Esophagus squamous epithelium (tissue), 5 donors: ENCODE measurements around the gene TULP4. TPM values are rescaled to one million over a fixed set of nuclear protein-coding genes. Genes with fewer than 3 reads are reported as not detected.

ENCODE experiments used
- DNase-seq: peaks from one replicate; lab custom pipeline; 2025; lab: John Stamatoyannopoulos, UW
- H3K27ac ChIP-seq, 4 donors: fragments of 200-600 bp; sonication (generic); one replicate each; pipeline ENCODE4 v1.5.1; 2016 to 2019; ENCODE audit warnings: mild to moderate bottlenecking in 1 of 4
- H3K27me3 ChIP-seq, 4 donors: fragments of 200-600 bp; sonication (generic); 1 replicate in 3 of 4; 2 replicates in 1 of 4; pipeline versions ENCODE4 v1.5.1 to v1.6.0; 2017 to 2021; ENCODE audit warnings: antibody characterized with exemption in 1 of 4
- H3K36me3 ChIP-seq, 3 donors: fragments of 200-600 bp; sonication (generic); one replicate each; pipeline ENCODE4 v1.5.1; 2016 to 2019
- H3K4me1 ChIP-seq, 3 donors: fragments of 200-600 bp; sonication (generic); one replicate each; pipeline ENCODE4 v1.5.1; 2017 to 2019
- H3K4me3 ChIP-seq, 4 donors: fragments of 200-600 bp; sonication (generic); 1 replicate in 3 of 4; 2 replicates in 1 of 4; pipeline ENCODE4 v1.5.1; 2016 to 2019; ENCODE audit warnings: mild to moderate bottlenecking in 2 of 4, moderate library complexity in 1 of 4
- H3K9me3 ChIP-seq, 3 donors: fragments of 200-600 bp; sonication (generic); one replicate each; pipeline ENCODE4 v1.5.1; 2016 to 2019
- POLR2A ChIP-seq, 4 donors: fragments of 450-650 bp; IDR thresholded peaks; one replicate each; pipeline ENCODE4 v1.6.1; 2017; ENCODE audit warnings: antibody characterized with exemption in 4 of 4, mild to moderate bottlenecking in 4 of 4, moderate library complexity in 3 of 4
- WGBS, 2 donors: methylation state at CpG; one replicate each; pipeline ENCODE4 v1.1.5; 2018; 5-methylcytosine and 5-hydroxymethylcytosine counted together
- intact Hi-C: fragments of 100-400 bp; cut with DNase I; formaldehyde crosslinking; loops from one replicate; pipeline ENCODE4 v1.15.0; 2022
- total RNA-seq, 4 donors: library from RNA; depleted of rRNA; stranded (reverse); fragments of >200 nt; gene quantifications; one replicate each; pipeline ENCODE4 v1.1.0, GENCODE V29; 2016
- TF ChIP-seq, protein P1 (sequence below), 6 experiments: fragments of 450-650 bp in 4 of 6; fragments of 200-600 bp in 2 of 6; sonication (generic) in 2 of 6; IDR thresholded peaks; one replicate each; pipeline ENCODE4 v1.5.1; 2016 to 2019; ENCODE audit warnings: antibody characterized with exemption in 6 of 6, mild to moderate bottlenecking in 4 of 6, moderate library complexity in 4 of 6
- donor health status: DM: yes; HTN: yes; CAD: no.

The TULP4 gene
- total RNA-seq, 4 donors from 2014 or later: 50.9 to 104 (median 59.2) TPM

DNA sequence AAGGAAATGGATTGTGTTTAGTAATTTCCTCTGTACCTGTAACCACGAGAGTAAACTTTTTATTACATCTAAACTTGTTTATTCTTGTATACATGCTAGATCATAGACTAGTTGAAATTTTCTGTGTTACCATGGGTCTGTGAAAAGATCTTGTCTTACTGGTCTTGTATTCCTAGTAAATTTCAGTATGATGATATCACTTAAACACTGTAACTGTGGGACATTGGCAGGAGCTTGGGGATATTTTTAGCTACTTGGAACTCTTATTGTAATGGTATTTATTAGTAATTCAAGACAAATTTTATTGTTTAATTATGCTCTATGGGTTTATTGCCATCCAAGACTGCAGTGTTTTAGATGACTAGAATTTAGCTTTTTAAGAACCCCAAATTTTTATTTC, 25.9 kb upstream of the TULP4 start:
- TF ChIP-seq, protein P1, sequence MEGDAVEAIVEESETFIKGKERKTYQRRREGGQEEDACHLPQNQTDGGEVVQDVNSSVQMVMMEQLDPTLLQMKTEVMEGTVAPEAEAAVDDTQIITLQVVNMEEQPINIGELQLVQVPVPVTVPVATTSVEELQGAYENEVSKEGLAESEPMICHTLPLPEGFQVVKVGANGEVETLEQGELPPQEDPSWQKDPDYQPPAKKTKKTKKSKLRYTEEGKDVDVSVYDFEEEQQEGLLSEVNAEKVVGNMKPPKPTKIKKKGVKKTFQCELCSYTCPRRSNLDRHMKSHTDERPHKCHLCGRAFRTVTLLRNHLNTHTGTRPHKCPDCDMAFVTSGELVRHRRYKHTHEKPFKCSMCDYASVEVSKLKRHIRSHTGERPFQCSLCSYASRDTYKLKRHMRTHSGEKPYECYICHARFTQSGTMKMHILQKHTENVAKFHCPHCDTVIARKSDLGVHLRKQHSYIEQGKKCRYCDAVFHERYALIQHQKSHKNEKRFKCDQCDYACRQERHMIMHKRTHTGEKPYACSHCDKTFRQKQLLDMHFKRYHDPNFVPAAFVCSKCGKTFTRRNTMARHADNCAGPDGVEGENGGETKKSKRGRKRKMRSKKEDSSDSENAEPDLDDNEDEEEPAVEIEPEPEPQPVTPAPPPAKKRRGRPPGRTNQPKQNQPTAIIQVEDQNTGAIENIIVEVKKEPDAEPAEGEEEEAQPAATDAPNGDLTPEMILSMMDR (IDR thresholded peaks at IDR 0.05): no peak
- TF ChIP-seq POLR2A (IDR thresholded peaks at IDR 0.05): no peak
- Histone ChIP-seq H3K9me3 (no peaks in the 10 kb centered on the region), H3K27me3 (no peaks in the 10 kb centered on the region), H3K4me1 (peaks cover 0 to 34% (median 10%) of the 10 kb centered on the region in 3 donors), H3K27ac (peak overlapping the region in 1 of 4 donors; percentile 10), H3K4me3 (no peak overlapping the region), H3K36me3 (no peaks in the 10 kb centered on the region)
- DNase-seq: no peak
- WGBS, 2 donors: 24 to 26% methylated on average over 1 of the region's 1 CpG
- intact Hi-C loops: no loop called here

- peaks cover 0 to 34% (median 10%) of the 10 kb centered on the region in 3 donors for H3K4me1 ChIP-seq
- no peak overlapping the region for H3K4me3 ChIP-seq
- no peak for DNase-seq
- WGBS, 2 donors: 83 to 90% methylated on average over 4 of the region's 4 CpGs
- no peaks in the 10 kb centered on the region for H3K9me3 ChIP-seq
- no peaks in the 10 kb centered on the region for H3K27me3 ChIP-seq
- TF ChIP-seq POLR2A (IDR thresholded peaks at IDR 0.05): no peak
- TF ChIP-seq, protein P1 (IDR thresholded peaks at IDR 0.05): no peak
- H3K36me3 ChIP-seq: no peaks in the 10 kb centered on the region
- intact Hi-C loops: no loop called here
- H3K27ac ChIP-seq: no peak overlapping the region
Measured at GRCh38 chr6:158287047-158287446, 25.2 kb upstream of the TULP4 start.

- TF ChIP-seq, protein P1 (IDR thresholded peaks at IDR 0.05): no peak
- TF ChIP-seq POLR2A (IDR thresholded peaks at IDR 0.05): no peak
- WGBS, 2 donors: 70 to 95% methylated on average over 3 of the region's 3 CpGs
- H3K36me3 ChIP-seq: peaks cover 0 to 9% (median 0%) of the 10 kb centered on the region in 3 donors
- H3K27ac ChIP-seq: no peak overlapping the region
- intact Hi-C loops: no loop called here
- H3K27me3 ChIP-seq: no peaks in the 10 kb centered on the region
- H3K9me3 ChIP-seq: no peaks in the 10 kb centered on the region
- H3K4me1 ChIP-seq: peaks cover 0 to 17% (median 0%) of the 10 kb centered on the region in 3 donors
- DNase-seq: no peak
- H3K4me3 ChIP-seq: no peak overlapping the region
Measured at GRCh38 chr6:158290040-158290439, 22.2 kb upstream of the TULP4 start.

DNA sequence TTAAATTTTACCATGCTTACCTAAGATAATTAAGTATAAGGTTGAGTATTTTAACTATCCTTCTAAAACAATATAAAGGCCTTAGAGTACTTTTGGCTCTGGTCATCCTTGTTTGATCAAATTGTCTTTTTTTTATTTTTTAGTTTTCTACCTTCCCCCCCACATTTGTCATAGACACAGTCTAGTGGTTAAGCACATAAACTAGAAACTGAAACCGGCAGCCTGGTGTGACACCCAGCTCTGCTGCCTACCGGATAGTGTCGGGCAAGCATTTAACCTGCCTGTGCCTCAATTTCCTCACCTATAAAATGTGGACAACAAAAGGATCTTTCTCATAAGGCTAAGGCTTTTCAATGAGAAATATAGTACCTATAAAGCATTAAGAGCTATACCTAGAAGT, 21.6 kb upstream of the TULP4 start:
- 85 to 88% methylated on average over 3 of the region's 3 CpGs for WGBS, 2 donors
- H3K36me3 ChIP-seq: peaks cover 0 to 15% (median 0%) of the 10 kb centered on the region in 3 donors
- no peak for DNase-seq
- H3K4me1 ChIP-seq: peaks cover 0 to 11% (median 0%) of the 10 kb centered on the region in 3 donors
- H3K9me3 ChIP-seq: peaks cover 0 to under 1% (median 0%) of the 10 kb centered on the region in 3 donors
- no peak overlapping the region for H3K4me3 ChIP-seq
- no peaks in the 10 kb centered on the region for H3K27me3 ChIP-seq
- intact Hi-C loops: no loop called here
- TF ChIP-seq, protein P1 (IDR thresholded peaks at IDR 0.05): no peak
- TF ChIP-seq POLR2A (IDR thresholded peaks at IDR 0.05): no peak
- no peak overlapping the region for H3K27ac ChIP-seq

- WGBS, 2 donors: 92 to 93% methylated on average over 3 of the region's 3 CpGs
- Histone ChIP-seq H3K36me3 (peaks cover 0 to 26% (median 0%) of the 10 kb centered on the region in 3 donors), H3K27me3 (no peaks in the 10 kb centered on the region), H3K4me1 (no peaks in the 10 kb centered on the region), H3K4me3 (no peak overlapping the region), H3K27ac (no peak overlapping the region), H3K9me3 (peaks cover 0 to 14% (median 11%) of the 10 kb centered on the region in 3 donors)
- DNase-seq: no peak
- TF ChIP-seq POLR2A (IDR thresholded peaks at IDR 0.05): no peak
- TF ChIP-seq, protein P1 (IDR thresholded peaks at IDR 0.05): no peak
- intact Hi-C loops: no loop called here
Measured at GRCh38 chr6:158292016-158292415, 20.2 kb upstream of the TULP4 start.
